ENCODE data around the gene KCNT1. TPM values are rescaled to one million over a fixed set of nuclear protein-coding genes. Genes with fewer than 3 reads are reported as not detected.

KCNT1 gene
- total RNA-seq, 1 experiment from 2014 or later, result 0.17 TPM

DNA sequence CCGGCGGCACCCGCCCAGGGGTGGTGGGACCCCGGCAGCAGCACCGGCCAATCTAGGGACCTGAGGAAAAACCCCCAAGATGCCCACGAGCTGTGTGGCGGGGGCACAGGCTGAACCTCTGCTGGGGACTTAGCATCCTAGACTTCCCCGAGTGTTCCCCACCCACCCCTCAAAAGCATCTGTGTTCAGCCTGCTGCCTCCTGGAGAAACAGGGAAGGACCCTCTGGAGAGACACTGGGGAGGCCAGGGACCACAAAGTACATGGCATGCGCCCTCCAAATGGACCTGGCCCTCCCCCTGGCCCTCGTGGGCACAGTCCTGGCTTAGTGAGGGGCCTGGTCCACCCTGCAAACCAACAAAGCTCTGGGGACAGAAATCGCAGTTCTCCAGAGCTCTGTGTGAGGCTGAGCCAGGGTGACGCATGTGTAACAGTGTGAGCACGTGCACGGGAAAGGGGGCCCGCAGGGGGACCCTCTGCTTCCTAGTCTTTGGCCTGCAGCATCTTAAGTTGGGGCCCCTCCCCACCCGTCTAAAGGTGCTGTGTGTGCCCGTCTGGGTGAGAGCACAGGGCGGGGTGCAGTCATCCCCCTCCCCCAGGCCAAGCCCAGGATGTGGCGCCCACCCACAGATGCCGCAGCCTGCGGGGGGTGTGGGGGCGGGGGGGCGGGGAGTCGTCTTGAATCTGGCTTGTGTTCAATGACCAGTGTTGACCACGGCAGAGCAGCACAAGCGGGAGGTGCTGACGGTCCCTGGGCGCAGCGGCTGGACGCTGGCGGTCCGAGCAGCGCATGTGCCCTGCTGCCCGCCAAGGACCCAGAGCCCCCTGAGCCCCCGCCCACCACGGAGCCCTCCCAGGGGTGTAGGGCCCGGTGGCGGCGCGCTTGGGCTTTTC is 672 bp upstream of the KCNT1 start:
- ATAC-seq (peak; percentile 31), DNase-seq (ENCODE audit: low read depth, low spot score) (no peak)
- RAD21 ChIA-PET (ENCODE audit: low non-redundant PET in 1 of 2, low total read pairs in 2 of 2, uncharacterized antibody in 2 of 2, unreplicated experiment in 2 of 2), result no interaction called here
- Histone ChIP-seq H3K4me3 (replicated peaks in 1 of 2; ENCODE audit: low read depth in 1 of 2, low read length in 2 of 2) (0 out of 4 replicates have a peak overlapping the region, but pooled peaks have one; percentile 7 to 16), H3K9ac (ENCODE audit: low read length) (no peak overlapping the region), H3K27ac (ENCODE audit: low read depth, low read length) (no peak overlapping the region), H3K36me3 (ENCODE audit: control insufficient read depth in 1 of 2, insufficient read depth in 2 of 2, low read length in 2 of 2) (no peaks in the 10 kb centered on the region), H3K4me2 (ENCODE audit: low read length) (peak overlapping the region; percentile 62), H4K20me1 (ENCODE audit: insufficient read depth) (no peaks in the 10 kb centered on the region), H3K27me3 (ENCODE audit: insufficient read depth, low read length) (no peaks in the 10 kb centered on the region), H3K9me2 (ENCODE audit: insufficient read depth) (no peaks in the 10 kb centered on the region), H3K4me1 (ENCODE audit: control insufficient read depth in 1 of 2, insufficient read depth in 2 of 2, low read length in 2 of 2) (peaks cover 2 to 8% of the 10 kb centered on the region in 2 experiments; a peak in 3 of 4 replicates), H3K79me2 (ENCODE audit: insufficient read depth, low read length) (no peaks in the 10 kb centered on the region), H3K9me3 (ENCODE audit: control insufficient read depth in 1 of 2, insufficient read depth in 1 of 2, low read depth in 1 of 2, low read length in 2 of 2) (no peaks in the 10 kb centered on the region), H2AFZ (ENCODE audit: low read depth, low read length, poor library complexity, severe bottlenecking) (no peak overlapping the region)
- CTCF ChIA-PET, result no interaction called here
- BruUV-seq (replicated peaks), result no TSS peak
- TF ChIP-seq EGR1 (IDR thresholded peaks at IDR 0.05; ENCODE audit: low read depth) (no peak), EZH2phosphoT487 (IDR thresholded peaks at IDR 0.05; ENCODE audit: borderline replicate concordance) (no peak), ELF1 (IDR thresholded peaks at IDR 0.05; ENCODE audit: borderline replicate concordance, low read depth) (no peak), CBX3 (IDR thresholded peaks at IDR 0.05; ENCODE audit: low read depth) (no peak), ZNF274 (IDR thresholded peaks at IDR 0.05; ENCODE audit: low read depth, low read length) (no peak), JUND (IDR thresholded peaks at IDR 0.05) (no peak), ZFX (IDR thresholded peaks at IDR 0.05) (no peak), POLR2A (IDR thresholded peaks at IDR 0.05; ENCODE audit: borderline replicate concordance, extremely low read depth, insufficient read depth, insufficient read length) (no peak), SRF (IDR thresholded peaks at IDR 0.05; ENCODE audit: low read depth) (no peak), POLR2AphosphoS5 (IDR thresholded peaks at IDR 0.05; ENCODE audit: low read depth, low read length) (no peak), YY1 (IDR thresholded peaks at IDR 0.05; ENCODE audit: extremely low read depth, insufficient replicate concordance, low read depth, low read length) (no peak), TCF7L2 (IDR thresholded peaks at IDR 0.05; ENCODE audit: borderline replicate concordance, extremely low read depth, insufficient read depth, insufficient read length) (no peak), FOSL1 (IDR thresholded peaks at IDR 0.05; ENCODE audit: low read depth) (no peak), EZH2 (IDR thresholded peaks at IDR 0.05) (no peak)
- TF ChIP-seq, protein P1, sequence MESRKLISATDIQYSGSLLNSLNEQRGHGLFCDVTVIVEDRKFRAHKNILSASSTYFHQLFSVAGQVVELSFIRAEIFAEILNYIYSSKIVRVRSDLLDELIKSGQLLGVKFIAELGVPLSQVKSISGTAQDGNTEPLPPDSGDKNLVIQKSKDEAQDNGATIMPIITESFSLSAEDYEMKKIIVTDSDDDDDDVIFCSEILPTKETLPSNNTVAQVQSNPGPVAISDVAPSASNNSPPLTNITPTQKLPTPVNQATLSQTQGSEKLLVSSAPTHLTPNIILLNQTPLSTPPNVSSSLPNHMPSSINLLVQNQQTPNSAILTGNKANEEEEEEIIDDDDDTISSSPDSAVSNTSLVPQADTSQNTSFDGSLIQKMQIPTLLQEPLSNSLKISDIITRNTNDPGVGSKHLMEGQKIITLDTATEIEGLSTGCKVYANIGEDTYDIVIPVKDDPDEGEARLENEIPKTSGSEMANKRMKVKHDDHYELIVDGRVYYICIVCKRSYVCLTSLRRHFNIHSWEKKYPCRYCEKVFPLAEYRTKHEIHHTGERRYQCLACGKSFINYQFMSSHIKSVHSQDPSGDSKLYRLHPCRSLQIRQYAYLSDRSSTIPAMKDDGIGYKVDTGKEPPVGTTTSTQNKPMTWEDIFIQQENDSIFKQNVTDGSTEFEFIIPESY (IDR thresholded peaks at IDR 0.05; ENCODE audit: extremely low read depth, insufficient replicate concordance, low read length), result no peak
- TF ChIP-seq, protein P2, sequence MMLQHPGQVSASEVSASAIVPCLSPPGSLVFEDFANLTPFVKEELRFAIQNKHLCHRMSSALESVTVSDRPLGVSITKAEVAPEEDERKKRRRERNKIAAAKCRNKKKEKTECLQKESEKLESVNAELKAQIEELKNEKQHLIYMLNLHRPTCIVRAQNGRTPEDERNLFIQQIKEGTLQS (IDR thresholded peaks at IDR 0.05), result no peak
- TF ChIP-seq, protein P3, sequence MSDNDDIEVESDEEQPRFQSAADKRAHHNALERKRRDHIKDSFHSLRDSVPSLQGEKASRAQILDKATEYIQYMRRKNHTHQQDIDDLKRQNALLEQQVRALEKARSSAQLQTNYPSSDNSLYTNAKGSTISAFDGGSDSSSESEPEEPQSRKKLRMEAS (IDR thresholded peaks at IDR 0.05), result no peak
- POLR2A ChIA-PET, result no interaction called here
- intact Hi-C loops (cut with micrococcal nuclease), result no loop called here

Data from HCT116 (cell line).